Right atrium auricular region (tissue), 2 donors: ENCODE data around the gene CDS2. TPM values are rescaled to one million over a fixed set of nuclear protein-coding genes. Genes with fewer than 3 reads are reported as not detected.

Experiments
- DNase-seq: peaks from one replicate; pipeline ENCODE4 v3.0.0-alpha.2; 2019; ENCODE audit warnings: low spot score
- H3K27ac ChIP-seq, 2 donors: fragments of 200-600 bp; sonication (generic); 1 replicate in 1 of 2; 2 replicates in 1 of 2; pipeline ENCODE4 v1.5.1; 2016 to 2019
- H3K27me3 ChIP-seq, 2 donors: fragments of 200-600 bp; sonication (generic); one replicate each; pipeline versions ENCODE4 v1.5.1 to v1.6.0; 2017 to 2019
- H3K36me3 ChIP-seq: fragments of 200-600 bp; sonication (generic); one replicate; pipeline ENCODE4 v1.5.1; 2016
- H3K4me1 ChIP-seq, 2 donors: fragments of 200-600 bp; sonication (generic); one replicate each; pipeline versions ENCODE4 v1.5.1 to v1.6.0; 2017 to 2019
- H3K4me3 ChIP-seq, 2 donors: fragments of 200-600 bp; sonication (generic); 1 replicate in 1 of 2; 2 replicates in 1 of 2; pipeline ENCODE4 v1.5.1; 2017 to 2019; ENCODE audit warnings: mild to moderate bottlenecking in 1 of 2, moderate library complexity in 1 of 2
- H3K9me3 ChIP-seq, 2 donors: fragments of 200-600 bp; sonication (generic); one replicate each; pipeline ENCODE4 v1.5.1; 2019
- total RNA-seq, 2 donors: library from RNA; depleted of rRNA; stranded (reverse); fragments of >200 nt; gene quantifications; one replicate each; pipeline ENCODE4 v1.1.0, GENCODE V29; 2016
- TF ChIP-seq, protein P1 (sequence below), 2 donors: fragments of 200-600 bp; sonication (generic); IDR thresholded peaks; one replicate each; pipeline ENCODE4 v1.5.1; 2019; ENCODE audit warnings: antibody characterized with exemption in 2 of 2

CDS2 gene
- total RNA-seq, 2 donors from 2014 or later = 45.5 to 60.8 TPM

DNA sequence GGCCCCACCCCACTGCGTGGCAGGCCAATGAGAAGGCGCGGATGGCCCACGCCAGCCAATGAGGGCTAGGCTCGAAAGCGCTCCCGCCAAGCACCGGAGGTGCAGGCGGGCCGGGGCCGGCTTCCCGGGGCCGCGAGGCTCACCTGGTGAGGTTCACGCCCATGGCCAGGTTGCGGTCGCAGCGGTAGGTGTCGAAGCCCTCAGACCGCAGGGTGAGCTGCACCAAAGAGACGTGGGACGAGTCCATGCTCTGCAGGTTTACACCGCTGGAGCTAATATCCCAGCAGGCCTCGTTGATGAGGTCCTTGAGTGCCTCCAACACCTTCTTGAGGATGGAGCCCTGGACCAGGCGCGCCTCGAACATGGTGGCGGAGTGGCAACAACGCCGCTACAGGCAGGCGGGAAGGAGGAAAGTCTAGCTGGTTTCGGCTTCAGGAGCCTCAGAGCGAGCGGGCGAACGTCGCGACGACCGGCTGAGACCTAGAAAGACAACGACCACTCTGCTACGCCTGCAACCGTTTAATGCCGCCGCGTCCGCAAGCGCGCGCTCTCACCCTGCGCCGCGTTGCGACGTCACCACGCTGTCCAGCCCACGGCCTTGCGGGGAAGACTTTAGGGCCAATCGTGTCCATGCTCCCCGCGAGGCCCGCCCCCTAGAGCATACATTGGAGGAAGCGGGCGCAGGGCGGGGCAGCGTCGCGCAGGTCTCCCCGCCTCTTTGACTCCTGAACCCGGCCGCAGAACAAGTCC lies 7.2 kb upstream of the CDS2 start, which contains the start of gene PCNA:
TSS of gene PCNA (minus strand) at position 524 of the 750 bp plus-strand sequence. CDS start at position 364, 160 bp downstream.
- Histone ChIP-seq H3K4me1 (peaks cover 0 to 11% of the 10 kb centered on the region in 2 donors), H3K9me3 (no peaks in the 10 kb centered on the region), H3K36me3 (peaks cover 17% of the 10 kb centered on the region), H3K27ac (peak within 1 kb of the TSS; percentile 86 to 93), H3K4me3 (peak within 1 kb of the TSS; percentile 83 to 88), H3K27me3 (no peaks in the 10 kb centered on the region)
- peak; percentile 97 for DNase-seq
- TF ChIP-seq, protein P1, sequence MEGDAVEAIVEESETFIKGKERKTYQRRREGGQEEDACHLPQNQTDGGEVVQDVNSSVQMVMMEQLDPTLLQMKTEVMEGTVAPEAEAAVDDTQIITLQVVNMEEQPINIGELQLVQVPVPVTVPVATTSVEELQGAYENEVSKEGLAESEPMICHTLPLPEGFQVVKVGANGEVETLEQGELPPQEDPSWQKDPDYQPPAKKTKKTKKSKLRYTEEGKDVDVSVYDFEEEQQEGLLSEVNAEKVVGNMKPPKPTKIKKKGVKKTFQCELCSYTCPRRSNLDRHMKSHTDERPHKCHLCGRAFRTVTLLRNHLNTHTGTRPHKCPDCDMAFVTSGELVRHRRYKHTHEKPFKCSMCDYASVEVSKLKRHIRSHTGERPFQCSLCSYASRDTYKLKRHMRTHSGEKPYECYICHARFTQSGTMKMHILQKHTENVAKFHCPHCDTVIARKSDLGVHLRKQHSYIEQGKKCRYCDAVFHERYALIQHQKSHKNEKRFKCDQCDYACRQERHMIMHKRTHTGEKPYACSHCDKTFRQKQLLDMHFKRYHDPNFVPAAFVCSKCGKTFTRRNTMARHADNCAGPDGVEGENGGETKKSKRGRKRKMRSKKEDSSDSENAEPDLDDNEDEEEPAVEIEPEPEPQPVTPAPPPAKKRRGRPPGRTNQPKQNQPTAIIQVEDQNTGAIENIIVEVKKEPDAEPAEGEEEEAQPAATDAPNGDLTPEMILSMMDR (IDR thresholded peaks at IDR 0.05) = peak in 1 of 2 donors; percentile 20

DNA sequence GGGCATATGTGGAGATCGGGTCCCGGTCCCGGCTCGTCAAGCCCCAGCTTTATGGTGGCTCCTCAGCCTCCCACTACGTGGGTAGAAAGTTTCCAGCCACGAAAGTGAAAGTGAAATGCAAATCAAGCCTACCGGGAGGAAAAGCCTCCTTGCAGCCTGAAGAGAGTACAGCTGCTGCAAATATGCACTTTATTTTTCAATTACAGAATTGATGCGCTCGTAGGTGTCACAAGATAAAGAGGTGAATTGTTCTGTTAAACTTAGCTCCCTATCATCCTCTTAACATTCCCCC lies 6.7 kb upstream of the CDS2 start:
- DNase-seq = no peak
- peaks cover 12% of the 10 kb centered on the region for H3K36me3 ChIP-seq
- H3K9me3 ChIP-seq = no peaks in the 10 kb centered on the region
- TF ChIP-seq, protein P1 (IDR thresholded peaks at IDR 0.05) = peak in 1 of 2 donors; percentile 3
- H3K4me1 ChIP-seq = peaks cover 0 to 11% of the 10 kb centered on the region in 2 donors
- peak overlapping the region; percentile 83 to 88 for H3K4me3 ChIP-seq
- peak overlapping the region; percentile 86 to 93 for H3K27ac ChIP-seq
- no peaks in the 10 kb centered on the region for H3K27me3 ChIP-seq

DNA sequence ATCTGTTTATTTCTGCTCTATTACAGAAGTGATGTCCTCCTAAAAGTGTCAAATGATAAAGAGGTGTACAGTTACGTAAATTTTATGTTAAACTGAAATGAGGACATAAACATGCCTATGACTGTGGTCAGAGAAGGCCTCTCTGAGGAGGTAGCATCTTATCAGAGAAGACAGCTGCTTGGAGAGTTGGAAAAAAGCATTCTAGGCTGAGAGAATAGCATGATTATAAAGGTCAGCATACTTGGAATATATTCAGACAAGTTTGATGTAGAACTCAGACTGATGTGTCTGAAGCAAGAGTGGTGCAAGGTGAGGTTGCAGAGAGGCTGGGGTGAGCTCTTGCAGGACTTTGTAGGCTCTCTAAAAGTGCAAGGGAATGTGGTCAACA lies 3.9 kb upstream of the CDS2 start:
- H3K4me1 ChIP-seq = peaks cover 0 to 20% of the 10 kb centered on the region in 2 donors
- H3K27ac ChIP-seq = no peak overlapping the region
- no peak for DNase-seq
- H3K27me3 ChIP-seq = no peaks in the 10 kb centered on the region
- H3K4me3 ChIP-seq = no peak overlapping the region
- no peaks in the 10 kb centered on the region for H3K36me3 ChIP-seq
- TF ChIP-seq, protein P1 (IDR thresholded peaks at IDR 0.05) = no peak
- H3K9me3 ChIP-seq = no peaks in the 10 kb centered on the region

DNA sequence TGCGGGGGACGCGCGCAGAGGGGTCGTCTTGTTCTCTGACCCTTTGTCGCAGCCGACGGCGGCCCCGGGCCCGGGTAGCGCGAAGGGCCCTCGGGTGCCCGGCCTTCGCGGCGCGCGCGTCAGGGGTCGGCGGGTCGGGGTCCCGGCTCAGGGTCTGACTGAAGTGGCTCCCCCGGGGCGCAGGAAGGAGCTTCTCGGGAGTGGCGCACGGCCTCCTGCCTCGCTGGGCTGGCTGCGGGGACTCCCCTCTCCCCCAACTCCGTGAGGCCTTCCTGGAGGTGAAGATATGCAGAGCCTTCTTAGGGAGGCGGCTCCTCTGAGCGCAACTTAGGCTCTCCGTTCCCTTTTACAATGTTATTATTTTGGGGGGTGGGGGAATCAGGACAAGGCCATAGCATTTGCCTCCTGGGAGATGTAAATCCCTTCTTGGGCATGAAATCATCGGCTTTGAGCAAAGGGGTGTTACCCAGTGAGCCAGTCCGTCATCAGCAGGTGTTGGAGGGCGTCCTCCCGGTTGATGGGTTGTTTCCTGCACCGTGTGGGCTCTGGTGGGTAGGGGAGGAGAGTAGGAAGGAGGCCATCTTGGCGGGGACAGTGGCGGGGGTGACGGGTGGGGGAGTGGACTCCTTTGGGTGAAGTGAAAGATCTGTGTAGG lies 523 bp downstream of the CDS2 start:
- H3K27me3 ChIP-seq = no peaks in the 10 kb centered on the region

DNA sequence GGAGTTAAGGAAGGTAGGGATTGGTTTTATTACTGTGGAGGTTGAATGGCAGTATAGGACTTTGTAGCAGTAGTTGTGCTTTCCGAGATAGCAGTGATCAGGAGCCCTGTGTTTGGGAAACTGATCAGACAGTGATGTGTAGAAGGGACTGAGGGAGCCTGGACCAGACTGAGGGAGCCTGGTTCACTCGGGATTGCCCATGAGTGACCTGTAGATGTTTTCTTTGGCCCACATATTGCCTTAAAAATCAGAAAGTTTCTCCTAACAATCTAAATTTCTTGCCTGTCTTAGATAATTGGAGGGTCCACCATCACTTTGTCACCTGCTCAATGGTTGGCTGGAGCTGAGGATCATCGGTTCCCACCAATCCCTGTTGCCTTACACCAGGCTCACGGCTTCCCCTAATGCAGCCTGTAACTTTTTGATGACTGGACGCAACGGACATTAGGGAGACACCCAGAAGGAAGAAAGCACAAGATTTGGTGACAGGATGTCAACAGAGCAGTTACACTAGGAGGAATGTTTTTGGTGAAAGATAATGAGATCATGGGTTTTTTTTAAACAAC lies 1.1 kb downstream of the CDS2 start:
- no peaks in the 10 kb centered on the region for H3K27me3 ChIP-seq
- no peaks in the 10 kb centered on the region for H3K9me3 ChIP-seq
- DNase-seq = no peak
- H3K36me3 ChIP-seq = no peaks in the 10 kb centered on the region
- TF ChIP-seq, protein P1 (IDR thresholded peaks at IDR 0.05) = no peak
- H3K27ac ChIP-seq = peak overlapping the region; percentile 99 to 100
- peak overlapping the region; percentile 96 to 99 for H3K4me3 ChIP-seq
- H3K4me1 ChIP-seq = peaks cover 0 to 52% of the 10 kb centered on the region in 2 donors

More for the DNA sequence above, 523 bp downstream of the CDS2 start:
- Histone ChIP-seq H3K4me1 (peaks cover 0 to 51% of the 10 kb centered on the region in 2 donors), H3K9me3 (no peaks in the 10 kb centered on the region), H3K36me3 (no peaks in the 10 kb centered on the region), H3K4me3 (peak overlapping the region; percentile 96 to 99), H3K27ac (peak overlapping the region; percentile 99 to 100)
- no peak for DNase-seq
- TF ChIP-seq, protein P1 (IDR thresholded peaks at IDR 0.05) = no peak
